K562 (cell line): ENCODE data around the gene CD160. TPM values are rescaled to one million over a fixed set of nuclear protein-coding genes. Genes with fewer than 3 reads are reported as not detected.

ENCODE experiments used
- CREBBP ChIP-seq: IDR thresholded peaks from one replicate; pipeline ENCODE4 v1.6.1; 2012; ENCODE audit warnings: low read depth, mild to moderate bottlenecking, control low read depth, inconsistent platforms, low read length
- EP400 ChIP-seq: fragments of 450-650 bp; IDR thresholded peaks from 2 replicates; pipeline ENCODE4 v1.6.1; 2017; ENCODE audit warnings: antibody characterized with exemption, mild to moderate bottlenecking, moderate library complexity
- NFXL1 ChIP-seq: fragments of 450-650 bp; formaldehyde crosslinking; IDR thresholded peaks from 2 replicates; pipeline ENCODE4 v1.4.0; 2021; ENCODE audit warnings: mild to moderate bottlenecking
- POLR3A ChIP-seq: IDR thresholded peaks from 2 replicates; pipeline ENCODE4 v1.6.1; 2011; ENCODE audit warnings: borderline replicate concordance, mild to moderate bottlenecking, moderate library complexity; ENCODE audit not compliant: insufficient read length, insufficient read depth; ENCODE audit errors: extremely low read depth
- RHOXF2B ChIP-seq: fragments of 250-450 bp; sonication (Bioruptor Pico); conservative IDR thresholded peaks from 2 replicates; pipeline ENCODE4 v1.5.1; 2021
- ZBTB17 ChIP-seq: fragments of 450-650 bp; formaldehyde crosslinking; IDR thresholded peaks from 2 replicates; pipeline ENCODE4 v1.4.0; 2020; ENCODE audit warnings: mild to moderate bottlenecking
- ZNF174 ChIP-seq: fragments of 250-450 bp; sonication (Bioruptor Pico); IDR thresholded peaks from 2 replicates; pipeline ENCODE4 v1.4.0; 2020; ENCODE audit warnings: mild to moderate bottlenecking
- ZNF282 ChIP-seq: sonication (generic); formaldehyde crosslinking; IDR thresholded peaks from 2 replicates; pipeline ENCODE4 v1.8.1; 2023; ENCODE audit warnings: missing genetic modification reagents
- ZNF717 ChIP-seq: fragments of 250-450 bp; sonication (Bioruptor Pico); IDR thresholded peaks from 2 replicates; pipeline ENCODE4 v1.5.0; 2021
- polyA plus RNA-seq, 8 experiments: library from polyadenylated mRNA; depleted of rRNA in 4 of 8; stranded (reverse) in 5 of 8; unstranded in 3 of 8; fragments of >200 nt; fragmentation: Nextera tagmentation in 2 of 8; fragmentation: Illumina TruSeq in 1 of 8; extraction: Ambion mirVana in 2 of 8; extraction: Trizol in 1 of 8; gene quantifications; 2 replicates each; pipeline versions ENCODE4 v1.2.1 to v1.2.3, GENCODE V29; 2011 to 2014; ENCODE audit warnings: inconsistent platforms in 1 of 8, missing spikeins in 1 of 8
- total RNA-seq, 7 experiments: library from RNA; depleted of rRNA in 6 of 7; stranded (reverse); fragments of >200 nt in 6 of 7; fragmentation: Illumina TruSeq in 2 of 7; extraction: Trizol in 2 of 7; gene quantifications; 2 replicates each; pipeline versions ENCODE4 v1.2.1 to v1.2.3, GENCODE V29; 2011 to 2021; ENCODE audit warnings: low replicate concordance in 1 of 7
- TF ChIP-seq, protein P1 (sequence below), 2 experiments: fragments of 450-650 bp in 1 of 2; sonication (generic) in 1 of 2; formaldehyde crosslinking in 1 of 2; IDR thresholded peaks; 2 replicates each; pipeline versions ENCODE4 v1.7.1 to v1.9.0; 2016 to 2022; ENCODE audit warnings: inconsistent platforms in 1 of 2, mild to moderate bottlenecking in 1 of 2, missing genetic modification reagents in 1 of 2
- TF ChIP-seq, protein P2 (sequence below): sonication (generic); formaldehyde crosslinking; IDR thresholded peaks from 2 replicates; pipeline ENCODE4 v1.8.0; 2022; ENCODE audit warnings: mild to moderate bottlenecking, missing genetic modification reagents, borderline replicate concordance
- TF ChIP-seq, protein P3 (sequence below): fragments of 450-650 bp; formaldehyde crosslinking; IDR thresholded peaks from 2 replicates; pipeline ENCODE4 v1.4.0; 2022; ENCODE audit warnings: missing genetic modification characterization

The CD160 gene
- total and polyA plus RNA-seq, 9 of the 15 experiments (the other 6 are each of a cell fraction or from before 2014, with no cell fraction given), result 0.01 TPM; not detected in 8

DNA sequence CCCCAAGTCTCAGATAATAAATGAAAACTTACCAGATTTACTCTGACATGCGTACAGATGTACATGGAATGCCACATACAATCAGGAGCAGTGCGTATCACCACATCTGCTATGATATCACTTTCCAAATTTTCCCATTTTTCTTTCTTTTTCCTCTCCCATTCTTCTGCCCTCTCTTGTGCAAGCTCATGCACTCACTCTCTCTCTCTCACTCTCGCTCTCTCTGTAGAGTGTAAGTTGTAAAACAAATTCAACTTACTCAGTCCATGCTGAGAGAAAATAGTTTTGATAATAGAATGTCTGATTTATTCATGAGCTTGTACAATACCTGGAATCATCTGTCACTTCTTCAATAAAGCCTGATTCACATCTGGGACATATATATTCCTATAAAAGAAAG lies 69.3 kb downstream of the CD160 start (continued):
- TF ChIP-seq, protein P1, sequence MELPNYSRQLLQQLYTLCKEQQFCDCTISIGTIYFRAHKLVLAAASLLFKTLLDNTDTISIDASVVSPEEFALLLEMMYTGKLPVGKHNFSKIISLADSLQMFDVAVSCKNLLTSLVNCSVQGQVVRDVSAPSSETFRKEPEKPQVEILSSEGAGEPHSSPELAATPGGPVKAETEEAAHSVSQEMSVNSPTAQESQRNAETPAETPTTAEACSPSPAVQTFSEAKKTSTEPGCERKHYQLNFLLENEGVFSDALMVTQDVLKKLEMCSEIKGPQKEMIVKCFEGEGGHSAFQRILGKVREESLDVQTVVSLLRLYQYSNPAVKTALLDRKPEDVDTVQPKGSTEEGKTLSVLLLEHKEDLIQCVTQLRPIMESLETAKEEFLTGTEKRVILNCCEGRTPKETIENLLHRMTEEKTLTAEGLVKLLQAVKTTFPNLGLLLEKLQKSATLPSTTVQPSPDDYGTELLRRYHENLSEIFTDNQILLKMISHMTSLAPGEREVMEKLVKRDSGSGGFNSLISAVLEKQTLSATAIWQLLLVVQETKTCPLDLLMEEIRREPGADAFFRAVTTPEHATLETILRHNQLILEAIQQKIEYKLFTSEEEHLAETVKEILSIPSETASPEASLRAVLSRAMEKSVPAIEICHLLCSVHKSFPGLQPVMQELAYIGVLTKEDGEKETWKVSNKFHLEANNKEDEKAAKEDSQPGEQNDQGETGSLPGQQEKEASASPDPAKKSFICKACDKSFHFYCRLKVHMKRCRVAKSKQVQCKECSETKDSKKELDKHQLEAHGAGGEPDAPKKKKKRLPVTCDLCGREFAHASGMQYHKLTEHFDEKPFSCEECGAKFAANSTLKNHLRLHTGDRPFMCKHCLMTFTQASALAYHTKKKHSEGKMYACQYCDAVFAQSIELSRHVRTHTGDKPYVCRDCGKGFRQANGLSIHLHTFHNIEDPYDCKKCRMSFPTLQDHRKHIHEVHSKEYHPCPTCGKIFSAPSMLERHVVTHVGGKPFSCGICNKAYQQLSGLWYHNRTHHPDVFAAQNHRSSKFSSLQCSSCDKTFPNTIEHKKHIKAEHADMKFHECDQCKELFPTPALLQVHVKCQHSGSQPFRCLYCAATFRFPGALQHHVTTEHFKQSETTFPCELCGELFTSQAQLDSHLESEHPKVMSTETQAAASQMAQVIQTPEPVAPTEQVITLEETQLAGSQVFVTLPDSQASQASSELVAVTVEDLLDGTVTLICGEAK (IDR thresholded peaks at IDR 0.05), result no peak
- TF ChIP-seq, protein P1 (CRISPR knock-in tag; IDR thresholded peaks at IDR 0.05), result no peak
- TF ChIP-seq EP400, result no peak
- no peak for TF ChIP-seq POLR3A
- no peak for TF ChIP-seq NFXL1 (CRISPR knock-in tag)
- no peak for TF ChIP-seq ZNF174
- no peak for TF ChIP-seq ZNF717 (CRISPR knock-in tag)
- no peak for TF ChIP-seq ZBTB17 (CRISPR knock-in tag)
- TF ChIP-seq RHOXF2B (CRISPR knock-in tag), result no peak
- TF ChIP-seq, protein P2, sequence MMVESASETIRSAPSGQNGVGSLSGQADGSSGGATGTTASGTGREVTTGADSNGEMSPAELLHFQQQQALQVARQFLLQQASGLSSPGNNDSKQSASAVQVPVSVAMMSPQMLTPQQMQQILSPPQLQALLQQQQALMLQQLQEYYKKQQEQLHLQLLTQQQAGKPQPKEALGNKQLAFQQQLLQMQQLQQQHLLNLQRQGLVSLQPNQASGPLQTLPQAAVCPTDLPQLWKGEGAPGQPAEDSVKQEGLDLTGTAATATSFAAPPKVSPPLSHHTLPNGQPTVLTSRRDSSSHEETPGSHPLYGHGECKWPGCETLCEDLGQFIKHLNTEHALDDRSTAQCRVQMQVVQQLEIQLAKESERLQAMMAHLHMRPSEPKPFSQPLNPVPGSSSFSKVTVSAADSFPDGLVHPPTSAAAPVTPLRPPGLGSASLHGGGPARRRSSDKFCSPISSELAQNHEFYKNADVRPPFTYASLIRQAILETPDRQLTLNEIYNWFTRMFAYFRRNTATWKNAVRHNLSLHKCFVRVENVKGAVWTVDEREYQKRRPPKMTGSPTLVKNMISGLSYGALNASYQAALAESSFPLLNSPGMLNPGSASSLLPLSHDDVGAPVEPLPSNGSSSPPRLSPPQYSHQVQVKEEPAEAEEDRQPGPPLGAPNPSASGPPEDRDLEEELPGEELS, result no peak
- TF ChIP-seq, protein P3, sequence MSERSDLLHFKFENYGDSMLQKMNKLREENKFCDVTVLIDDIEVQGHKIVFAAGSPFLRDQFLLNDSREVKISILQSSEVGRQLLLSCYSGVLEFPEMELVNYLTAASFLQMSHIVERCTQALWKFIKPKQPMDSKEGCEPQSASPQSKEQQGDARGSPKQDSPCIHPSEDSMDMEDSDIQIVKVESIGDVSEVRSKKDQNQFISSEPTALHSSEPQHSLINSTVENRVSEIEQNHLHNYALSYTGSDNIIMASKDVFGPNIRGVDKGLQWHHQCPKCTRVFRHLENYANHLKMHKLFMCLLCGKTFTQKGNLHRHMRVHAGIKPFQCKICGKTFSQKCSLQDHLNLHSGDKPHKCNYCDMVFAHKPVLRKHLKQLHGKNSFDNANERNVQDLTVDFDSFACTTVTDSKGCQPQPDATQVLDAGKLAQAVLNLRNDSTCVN, result no peak
- TF ChIP-seq CREBBP, result no peak
- TF ChIP-seq ZNF282, result no peak
